HEK293 (cell line): ENCODE measurements around the gene FOXD1.

Experiments
- CTCF ChIA-PET: fragments of 350-600 bp; formaldehyde crosslinking; extraction: SDS; loops from one replicate; lab custom pipeline; 2021; ENCODE audit warnings: antibody characterized with exemption; lab: Yijun Ruan, JAX
- POLR2A ChIA-PET: fragments of 300-600 bp; formaldehyde crosslinking; extraction: SDS; loops from one replicate; lab custom pipeline; 2020; ENCODE audit warnings: antibody characterized with exemption, inconsistent platforms; lab: Yijun Ruan, JAX
- H3K27ac ChIP-seq: fragments of 200-500 bp; sonication (Bioruptor generic); 2 replicates; pipeline ENCODE4 v1.5.1; 2014; ENCODE audit warnings: low read depth, low read length, control low read depth, inconsistent platforms; ENCODE audit errors: extremely low read depth
- H3K36me3 ChIP-seq, 2 experiments: fragments of 200-500 bp in 1 of 2; sonication (Bioruptor generic) in 1 of 2; 1 replicate in 1 of 2; 2 replicates in 1 of 2; pipeline ENCODE4 v1.5.1; 2014 to 2017; ENCODE audit warnings: inconsistent platforms in 2 of 2, low read length in 2 of 2; ENCODE audit not compliant: control insufficient read depth in 2 of 2, insufficient read depth in 1 of 2
- H3K4me1 ChIP-seq: fragments of 200-500 bp; sonication (Bioruptor generic); 2 replicates; pipeline ENCODE4 v1.5.1; 2014; ENCODE audit warnings: mild to moderate bottlenecking, low read length, inconsistent platforms; ENCODE audit not compliant: control insufficient read depth, insufficient read depth
- H3K4me3 ChIP-seq: 2 replicates; pipeline ENCODE4 v1.5.1; 2011; ENCODE audit warnings: low read depth, mild to moderate bottlenecking, control low read depth, low read length, moderate library complexity
- H3K9me3 ChIP-seq: fragments of 200-500 bp; sonication (Bioruptor generic); 2 replicates; pipeline ENCODE4 v1.5.1; 2014; ENCODE audit warnings: low read depth, low read length, inconsistent platforms; ENCODE audit not compliant: control insufficient read depth, insufficient read depth
- BCL11A ChIP-seq: fragments of 450-650 bp; formaldehyde crosslinking; IDR thresholded peaks from 2 replicates; pipeline ENCODE4 v1.5.1; 2016; ENCODE audit warnings: low read depth, missing biosample characterization, missing genetic modification characterization
- MEIS1 ChIP-seq: sonication (generic); formaldehyde crosslinking; IDR thresholded peaks from 2 replicates; pipeline ENCODE4 v1.8.1; 2022; ENCODE audit warnings: missing genetic modification reagents, mild to moderate bottlenecking, borderline replicate concordance
- MZF1 ChIP-seq: fragments of 450-650 bp; formaldehyde crosslinking; IDR thresholded peaks from 2 replicates; pipeline ENCODE4 v1.5.1; 2017; ENCODE audit warnings: missing biosample characterization, missing genetic modification characterization, borderline replicate concordance
- SCRT1 ChIP-seq: fragments of 450-650 bp; formaldehyde crosslinking; IDR thresholded peaks from 2 replicates; pipeline ENCODE4 v1.5.1; 2016; ENCODE audit warnings: missing biosample characterization, missing genetic modification characterization, borderline replicate concordance
- SCRT2 ChIP-seq: fragments of 450-650 bp; formaldehyde crosslinking; IDR thresholded peaks from 2 replicates; pipeline ENCODE4 v1.5.1; 2016; ENCODE audit warnings: missing biosample characterization, missing genetic modification characterization
- WT1 ChIP-seq: fragments of 450-650 bp; formaldehyde crosslinking; IDR thresholded peaks from 2 replicates; pipeline ENCODE4 v1.5.1; 2016; ENCODE audit warnings: missing biosample characterization, missing genetic modification characterization
- YY2 ChIP-seq: fragments of 450-650 bp; formaldehyde crosslinking; IDR thresholded peaks from 2 replicates; pipeline ENCODE4 v1.5.1; 2016; ENCODE audit warnings: missing biosample characterization, missing genetic modification characterization
- ZBTB8A ChIP-seq: fragments of 450-650 bp; formaldehyde crosslinking; IDR thresholded peaks from 2 replicates; pipeline ENCODE4 v1.5.1; 2016; ENCODE audit warnings: missing biosample characterization, missing genetic modification characterization
- ZFP3 ChIP-seq: fragments of 450-650 bp; formaldehyde crosslinking; IDR thresholded peaks from 2 replicates; pipeline ENCODE4 v1.5.1; 2016; ENCODE audit warnings: low read depth, missing biosample characterization, missing genetic modification characterization
- ZFP41 ChIP-seq: fragments of 450-650 bp; formaldehyde crosslinking; IDR thresholded peaks from 2 replicates; pipeline ENCODE4 v1.5.1; 2016; ENCODE audit warnings: missing biosample characterization, missing genetic modification characterization, borderline replicate concordance
- ZNF114 ChIP-seq: fragments of 450-650 bp; formaldehyde crosslinking; IDR thresholded peaks from 2 replicates; pipeline ENCODE4 v1.5.0; 2017; ENCODE audit warnings: missing biosample characterization, missing genetic modification characterization
- ZNF184 ChIP-seq: fragments of 450-650 bp; IDR thresholded peaks from 2 replicates; pipeline ENCODE4 v1.5.1; 2018; ENCODE audit warnings: missing biosample characterization, mild to moderate bottlenecking, missing genetic modification characterization
- ZNF341 ChIP-seq: fragments of 450-650 bp; formaldehyde crosslinking; IDR thresholded peaks from 2 replicates; pipeline ENCODE4; 2016; ENCODE audit warnings: low read depth, missing biosample characterization, missing genetic modification characterization
- ZNF391 ChIP-seq: fragments of 450-650 bp; formaldehyde crosslinking; IDR thresholded peaks from 2 replicates; pipeline ENCODE4 v1.5.1; 2016; ENCODE audit warnings: low read depth, missing biosample characterization, missing genetic modification characterization, borderline replicate concordance
- ZNF426 ChIP-seq: fragments of 450-650 bp; formaldehyde crosslinking; IDR thresholded peaks from 2 replicates; pipeline ENCODE4 v1.5.1; 2017; ENCODE audit warnings: missing biosample characterization, missing genetic modification characterization, mild to moderate bottlenecking, inconsistent platforms, moderate library complexity
- ZNF433 ChIP-seq: fragments of 450-650 bp; formaldehyde crosslinking; IDR thresholded peaks from 2 replicates; pipeline ENCODE4 v1.5.1; 2016; ENCODE audit warnings: missing biosample characterization, missing genetic modification characterization, low read depth
- ZNF473 ChIP-seq: fragments of 450-650 bp; formaldehyde crosslinking; IDR thresholded peaks from 2 replicates; pipeline ENCODE4 v1.5.1; 2017; ENCODE audit warnings: missing biosample characterization, missing genetic modification characterization
- ZNF501 ChIP-seq: fragments of 450-650 bp; formaldehyde crosslinking; IDR thresholded peaks from 2 replicates; pipeline ENCODE4 v1.5.1; 2016; ENCODE audit warnings: missing biosample characterization, missing genetic modification characterization
- ZNF544 ChIP-seq: fragments of 450-650 bp; formaldehyde crosslinking; IDR thresholded peaks from 2 replicates; pipeline ENCODE4 v1.5.0; 2017; ENCODE audit warnings: missing biosample characterization, missing genetic modification characterization
- ZNF600 ChIP-seq: fragments of 450-650 bp; formaldehyde crosslinking; IDR thresholded peaks from 2 replicates; pipeline ENCODE4 v1.5.1; 2016; ENCODE audit warnings: missing biosample characterization, missing genetic modification characterization
- ZNF610 ChIP-seq: fragments of 450-650 bp; formaldehyde crosslinking; IDR thresholded peaks from 2 replicates; pipeline ENCODE4 v1.5.1; 2016; ENCODE audit warnings: missing biosample characterization, missing genetic modification characterization, borderline replicate concordance
- ZNF660 ChIP-seq: fragments of 450-650 bp; IDR thresholded peaks from 2 replicates; pipeline ENCODE4 v1.5.1; 2018; ENCODE audit warnings: missing biosample characterization, mild to moderate bottlenecking, missing genetic modification characterization
- ZNF664 ChIP-seq: fragments of 450-650 bp; formaldehyde crosslinking; IDR thresholded peaks from 2 replicates; pipeline ENCODE4 v1.5.1; 2016; ENCODE audit warnings: missing biosample characterization, missing genetic modification characterization
- ZNF776 ChIP-seq: fragments of 450-650 bp; formaldehyde crosslinking; IDR thresholded peaks from 2 replicates; pipeline ENCODE4 v1.5.0; 2017; ENCODE audit warnings: missing biosample characterization, missing genetic modification characterization, borderline replicate concordance
- ZNF792 ChIP-seq: fragments of 450-650 bp; formaldehyde crosslinking; IDR thresholded peaks from 2 replicates; pipeline ENCODE4 v1.5.1; 2016; ENCODE audit warnings: missing biosample characterization, missing genetic modification characterization
- ZNF843 ChIP-seq: fragments of 450-650 bp; formaldehyde crosslinking; IDR thresholded peaks from 2 replicates; pipeline ENCODE4 v1.5.1; 2016; ENCODE audit warnings: missing biosample characterization, missing genetic modification characterization
- ZXDB ChIP-seq: fragments of 450-650 bp; formaldehyde crosslinking; IDR thresholded peaks from 2 replicates; pipeline ENCODE4 v1.5.1; 2016; ENCODE audit warnings: missing biosample characterization, missing genetic modification characterization
- TF ChIP-seq, protein P1 (sequence below): fragments of 450-650 bp; formaldehyde crosslinking; IDR thresholded peaks from 2 replicates; pipeline ENCODE4 v1.5.1; 2016; ENCODE audit warnings: missing biosample characterization, missing genetic modification characterization

The FOXD1 gene

GRCh38 chr5:73485715-73486114 lies 37.1 kb upstream of the FOXD1 start:
- POLR2A ChIA-PET: interaction anchor here (1.7 kb wide), 1 partner anchor 13 kb away, joined by 5 read pairs; the partner anchor contains the start of gene BTF3
- Histone ChIP-seq H3K4me3 (no peak overlapping the region), H3K9me3 (no peaks in the 10 kb centered on the region), H3K4me1 (no peaks in the 10 kb centered on the region), H3K27ac (no peak overlapping the region), H3K36me3 (no peaks in the 10 kb centered on the region)
- TF ChIP-seq ZNF114: no peak
- TF ChIP-seq MZF1 (tag by site-specific recombination): no peak
- TF ChIP-seq YY2: no peak
- no peak for TF ChIP-seq ZNF473 (tag by site-specific recombination)
- TF ChIP-seq ZNF184 (tag by site-specific recombination): no peak
- no peak for TF ChIP-seq ZNF792
- no peak for TF ChIP-seq ZNF664 (tag by site-specific recombination)
- CTCF ChIA-PET: interaction anchor here (0.6 kb wide), 1 partner anchor 30 kb away, joined by 5 read pairs; no protein-coding TSS in a partner anchor

DNA sequence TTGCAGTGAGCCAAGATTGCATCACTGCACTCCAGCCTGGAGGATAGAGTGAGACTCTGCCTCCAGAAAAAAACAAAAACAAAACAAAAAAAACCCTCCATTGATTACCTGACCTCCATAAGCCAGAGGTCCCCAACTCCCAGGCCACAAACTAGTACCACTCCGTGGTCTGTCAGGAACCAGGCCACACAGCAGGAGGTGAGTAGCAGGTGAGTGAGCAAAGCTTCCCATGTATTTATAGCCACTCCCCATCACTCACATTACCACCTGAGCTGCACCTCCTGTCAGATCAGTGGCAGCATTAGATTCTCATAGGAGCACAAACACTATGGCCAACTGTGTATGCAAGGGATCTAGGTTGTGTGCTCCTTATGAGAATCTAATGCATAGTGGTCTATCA lies 35.9 kb upstream of the FOXD1 start:
- ChIA-PET CTCF (no interaction called here), POLR2A (interaction anchor here (1.0 kb wide), 1 partner anchor 12 kb away, joined by 3 read pairs; no protein-coding TSS in a partner anchor)
- no peaks in the 10 kb centered on the region for H3K9me3 ChIP-seq

GRCh38 chr5:73483676-73484075 lies 35.1 kb upstream of the FOXD1 start:
- POLR2A ChIA-PET: no interaction called here
- CTCF ChIA-PET: interaction anchor here (1.2 to 1.4 kb wide), 2 partner anchors 13 to 1714 kb away, joined by 4 to 5 read pairs; no protein-coding TSS in a partner anchor
- H3K4me3 ChIP-seq: no peak overlapping the region
- H3K27ac ChIP-seq: no peak overlapping the region
- H3K4me1 ChIP-seq: no peaks in the 10 kb centered on the region
- H3K9me3 ChIP-seq: no peaks in the 10 kb centered on the region
- no peaks in the 10 kb centered on the region for H3K36me3 ChIP-seq
- TF ChIP-seq ZNF341 (no peak), ZNF391 (tag by site-specific recombination) (no peak), ZNF426 (tag by site-specific recombination) (no peak), ZFP3 (no peak), WT1 (tag by site-specific recombination) (no peak), BCL11A (tag by site-specific recombination) (no peak)

More for the DNA sequence above, 35.9 kb upstream of the FOXD1 start:
- H3K36me3 ChIP-seq: no peaks in the 10 kb centered on the region
- TF ChIP-seq ZNF501 (tag by site-specific recombination) (no peak), ZNF610 (tag by site-specific recombination) (peak; percentile 97)
- TF ChIP-seq, all 188 proteins: peak for 1
- H3K4me1 ChIP-seq: no peaks in the 10 kb centered on the region
- H3K4me3 ChIP-seq: no peak overlapping the region
- no peak overlapping the region for H3K27ac ChIP-seq

GRCh38 chr5:73482383-73483136 lies 34.0 kb upstream of the FOXD1 start:
- no peak overlapping the region for H3K27ac ChIP-seq
- no peaks in the 10 kb centered on the region for H3K36me3 ChIP-seq
- CTCF ChIA-PET: interaction anchor here (0.9 to 1.4 kb wide), 3 partner anchors 14 to 1713 kb away, joined by 3 to 5 read pairs (median 4); no protein-coding TSS in a partner anchor
- no peaks in the 10 kb centered on the region for H3K4me1 ChIP-seq
- no peak overlapping the region for H3K4me3 ChIP-seq
- H3K9me3 ChIP-seq: no peaks in the 10 kb centered on the region
- POLR2A ChIA-PET: interaction anchor here (1.5 kb wide), 1 partner anchor 16 kb away, joined by 4 read pairs; the partner anchor contains the start of gene BTF3
- no peak for TF ChIP-seq MEIS1 (CRISPR knock-in tag)
- TF ChIP-seq, protein P1, sequence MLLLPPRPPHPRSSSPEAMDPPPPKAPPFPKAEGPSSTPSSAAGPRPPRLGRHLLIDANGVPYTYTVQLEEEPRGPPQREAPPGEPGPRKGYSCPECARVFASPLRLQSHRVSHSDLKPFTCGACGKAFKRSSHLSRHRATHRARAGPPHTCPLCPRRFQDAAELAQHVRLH (tag by site-specific recombination): no peak
- no peak for TF ChIP-seq ZXDB (tag by site-specific recombination)
- TF ChIP-seq ZNF600 (tag by site-specific recombination): peak; percentile 34; the same call in 1 of the 2 replicates
- no peak for TF ChIP-seq ZFP41 (tag by site-specific recombination)
- no peak for TF ChIP-seq ZNF660 (tag by site-specific recombination)
- TF ChIP-seq ZNF433: no peak
- peak; percentile 90 for TF ChIP-seq SCRT1 (tag by site-specific recombination)
- TF ChIP-seq ZNF544 (tag by site-specific recombination): no peak
- no peak for TF ChIP-seq ZBTB8A (tag by site-specific recombination)
- no peak for TF ChIP-seq ZNF776 (tag by site-specific recombination)
- peak; percentile 97 for TF ChIP-seq SCRT2 (tag by site-specific recombination)
- no peak for TF ChIP-seq ZNF843 (tag by site-specific recombination)
